DOHH2 (cell line): ENCODE results near the gene MBTD1.

Source experiments
- CTCF ChIP-seq: fragments of 200-600 bp; sonication (generic); IDR thresholded peaks from one replicate; pipeline ENCODE4 v1.5.1; 2014; ENCODE audit warnings: antibody characterized with exemption, mild to moderate bottlenecking, low read depth, low read length; ENCODE audit not compliant: poor library complexity, severe bottlenecking
- EZH2phosphoT487 ChIP-seq: fragments of 200-600 bp; sonication (generic); IDR thresholded peaks from 2 replicates; pipeline ENCODE4 v1.6.1; 2017; ENCODE audit warnings: borderline replicate concordance, mild to moderate bottlenecking, antibody characterized with exemption, low read length, moderate library complexity, mixed read lengths

GRCh38 chr17:51256101-51256500 lies 3.7 kb downstream of the MBTD1 start:
- no peak for TF ChIP-seq CTCF
- no peak for TF ChIP-seq EZH2phosphoT487
